HG03097 (cell line): ENCODE data around the gene FAM120B.
A peak's percentile ranks its signal among the peaks of the same experiment; 100 is the strongest.
"Not testable (repeated sequence)": the region's sequence is repeated elsewhere in the genome, so short reads cannot be mapped to it uniquely, and the experiment has no call there.

Experiments
- ATAC-seq: cut with Tn5 transposase; IDR thresholded peaks from one replicate; pipeline ENCODE4 v1.9.1; 2021; ENCODE audit not compliant: unreplicated experiment, low FRiP score

Gene FAM120B, protein sequence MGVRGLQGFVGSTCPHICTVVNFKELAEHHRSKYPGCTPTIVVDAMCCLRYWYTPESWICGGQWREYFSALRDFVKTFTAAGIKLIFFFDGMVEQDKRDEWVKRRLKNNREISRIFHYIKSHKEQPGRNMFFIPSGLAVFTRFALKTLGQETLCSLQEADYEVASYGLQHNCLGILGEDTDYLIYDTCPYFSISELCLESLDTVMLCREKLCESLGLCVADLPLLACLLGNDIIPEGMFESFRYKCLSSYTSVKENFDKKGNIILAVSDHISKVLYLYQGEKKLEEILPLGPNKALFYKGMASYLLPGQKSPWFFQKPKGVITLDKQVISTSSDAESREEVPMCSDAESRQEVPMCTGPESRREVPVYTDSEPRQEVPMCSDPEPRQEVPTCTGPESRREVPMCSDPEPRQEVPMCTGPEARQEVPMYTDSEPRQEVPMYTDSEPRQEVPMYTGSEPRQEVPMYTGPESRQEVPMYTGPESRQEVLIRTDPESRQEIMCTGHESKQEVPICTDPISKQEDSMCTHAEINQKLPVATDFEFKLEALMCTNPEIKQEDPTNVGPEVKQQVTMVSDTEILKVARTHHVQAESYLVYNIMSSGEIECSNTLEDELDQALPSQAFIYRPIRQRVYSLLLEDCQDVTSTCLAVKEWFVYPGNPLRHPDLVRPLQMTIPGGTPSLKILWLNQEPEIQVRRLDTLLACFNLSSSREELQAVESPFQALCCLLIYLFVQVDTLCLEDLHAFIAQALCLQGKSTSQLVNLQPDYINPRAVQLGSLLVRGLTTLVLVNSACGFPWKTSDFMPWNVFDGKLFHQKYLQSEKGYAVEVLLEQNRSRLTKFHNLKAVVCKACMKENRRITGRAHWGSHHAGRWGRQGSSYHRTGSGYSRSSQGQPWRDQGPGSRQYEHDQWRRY

DNA sequence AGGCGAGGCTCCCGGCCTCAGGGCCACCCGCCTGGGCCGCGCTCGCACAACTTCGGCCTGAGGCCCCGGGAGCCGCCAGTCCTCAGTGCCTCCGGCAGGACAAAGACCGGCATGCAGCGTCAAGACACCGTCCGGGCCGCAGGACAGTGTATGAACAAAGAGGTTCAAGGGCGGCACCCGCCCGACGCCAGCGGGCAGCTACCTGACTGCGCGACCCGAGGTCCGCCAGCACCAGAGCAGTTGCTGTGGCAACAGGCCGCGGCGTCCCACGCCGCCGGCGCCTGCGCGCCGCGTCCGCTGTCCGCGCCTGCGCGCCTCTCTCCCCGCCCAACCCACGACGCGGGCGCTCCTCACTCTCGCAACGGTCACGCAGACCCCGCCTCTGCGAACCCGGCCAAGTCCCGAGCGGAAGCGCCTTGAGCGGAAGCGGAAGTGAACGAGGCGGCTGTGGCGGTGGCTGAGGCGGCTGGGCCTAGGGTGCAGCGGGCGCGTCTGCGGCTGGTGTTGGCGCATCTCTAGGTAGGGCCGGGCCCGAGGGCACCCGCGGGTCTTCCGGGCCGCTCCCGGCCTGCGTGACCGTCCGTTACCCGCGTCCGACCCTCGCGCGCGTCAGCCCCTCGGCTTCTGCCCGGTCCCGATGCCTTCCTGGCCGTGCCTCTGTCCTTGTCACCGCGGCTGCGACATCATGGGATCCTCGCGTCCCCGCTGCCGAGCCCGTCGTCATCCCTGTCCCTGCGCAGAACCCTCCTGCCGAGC, at the start of gene FAM120B:
TSS of gene FAM120B (plus strand) at position 435 of the 756 bp plus-strand sequence. CDS start 10,633 bp downstream, outside the sequence.
- ATAC-seq, result peak; percentile 95

DNA sequence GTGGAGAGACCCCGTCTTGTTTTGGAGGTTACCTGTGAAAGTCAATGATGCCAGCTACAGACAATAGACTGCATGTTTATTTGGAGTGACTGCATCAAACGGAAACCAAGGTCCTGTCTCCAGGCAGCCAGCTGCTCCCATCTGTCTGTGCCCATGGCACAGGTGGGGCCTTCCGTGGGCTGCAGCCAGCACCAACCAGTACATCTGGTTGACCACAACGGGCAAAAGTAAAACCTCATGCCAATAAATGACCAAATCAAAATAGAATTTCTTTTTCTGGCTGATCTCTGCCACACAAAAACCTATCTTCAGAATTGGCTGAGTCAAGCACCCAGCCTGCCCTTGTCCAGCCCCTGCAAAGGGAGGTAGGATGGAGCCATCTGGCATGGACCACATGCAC, 49.2 kb upstream of the FAM120B start:
- no peak for ATAC-seq

DNA sequence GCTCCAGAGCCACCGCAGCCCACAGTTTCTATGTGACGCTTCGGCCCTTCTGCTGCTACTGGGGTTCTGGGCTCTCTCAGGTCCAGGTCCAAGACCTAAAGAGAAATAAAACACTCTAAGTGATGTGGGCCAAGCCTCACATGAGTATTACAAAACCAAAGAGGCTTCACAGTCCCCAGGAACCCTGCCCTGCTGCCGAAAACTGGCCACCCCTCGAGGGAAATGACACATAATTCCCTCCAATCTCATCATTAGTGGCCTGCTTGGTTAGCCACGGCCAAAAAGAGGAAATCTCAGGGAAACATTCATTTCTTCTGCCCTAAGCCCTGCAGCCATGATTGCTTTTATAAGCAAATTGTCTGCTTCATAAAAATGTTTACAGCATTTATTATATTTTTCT, 48.2 kb upstream of the FAM120B start:
- no peak for ATAC-seq

DNA sequence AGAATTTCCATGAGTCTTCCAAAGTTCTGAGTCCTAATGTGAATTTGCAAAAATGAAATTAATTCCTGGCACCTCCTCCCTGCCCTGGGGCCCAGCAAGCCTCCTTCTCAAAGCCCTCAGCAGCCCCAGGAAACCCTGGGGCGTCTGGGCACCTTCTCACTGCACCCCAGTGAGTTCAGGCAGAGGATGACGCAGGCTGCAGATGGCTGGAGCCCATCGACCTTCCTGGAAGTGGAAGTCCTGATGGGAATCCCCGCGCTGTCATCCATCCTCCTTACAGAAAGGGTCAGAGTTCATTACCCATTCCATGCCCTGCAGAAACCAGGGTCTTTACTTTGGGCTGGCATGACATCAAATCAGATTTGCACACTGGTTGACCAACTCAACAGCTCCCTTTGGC, 47.3 kb upstream of the FAM120B start:
- ATAC-seq, result no peak

DNA sequence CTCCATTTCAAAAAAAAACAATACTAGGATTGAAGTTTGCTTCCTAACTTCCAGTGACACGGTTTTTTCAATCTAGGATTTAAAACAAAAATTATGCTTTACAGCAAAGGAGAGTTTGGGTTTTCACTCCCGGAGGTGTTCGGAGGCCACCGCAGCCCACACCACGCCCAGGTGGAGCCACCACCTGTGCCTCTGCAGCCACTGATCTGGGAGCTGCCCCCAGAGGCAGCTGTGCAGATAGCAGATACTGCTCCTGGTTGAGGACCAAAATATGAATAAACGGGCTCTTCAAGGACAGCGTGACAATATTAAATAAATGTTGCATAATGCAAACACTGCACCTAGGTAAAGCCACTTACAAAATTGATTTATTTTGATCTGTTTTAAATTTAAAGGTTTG, 45.9 kb upstream of the FAM120B start:
- ATAC-seq, result no peak

DNA sequence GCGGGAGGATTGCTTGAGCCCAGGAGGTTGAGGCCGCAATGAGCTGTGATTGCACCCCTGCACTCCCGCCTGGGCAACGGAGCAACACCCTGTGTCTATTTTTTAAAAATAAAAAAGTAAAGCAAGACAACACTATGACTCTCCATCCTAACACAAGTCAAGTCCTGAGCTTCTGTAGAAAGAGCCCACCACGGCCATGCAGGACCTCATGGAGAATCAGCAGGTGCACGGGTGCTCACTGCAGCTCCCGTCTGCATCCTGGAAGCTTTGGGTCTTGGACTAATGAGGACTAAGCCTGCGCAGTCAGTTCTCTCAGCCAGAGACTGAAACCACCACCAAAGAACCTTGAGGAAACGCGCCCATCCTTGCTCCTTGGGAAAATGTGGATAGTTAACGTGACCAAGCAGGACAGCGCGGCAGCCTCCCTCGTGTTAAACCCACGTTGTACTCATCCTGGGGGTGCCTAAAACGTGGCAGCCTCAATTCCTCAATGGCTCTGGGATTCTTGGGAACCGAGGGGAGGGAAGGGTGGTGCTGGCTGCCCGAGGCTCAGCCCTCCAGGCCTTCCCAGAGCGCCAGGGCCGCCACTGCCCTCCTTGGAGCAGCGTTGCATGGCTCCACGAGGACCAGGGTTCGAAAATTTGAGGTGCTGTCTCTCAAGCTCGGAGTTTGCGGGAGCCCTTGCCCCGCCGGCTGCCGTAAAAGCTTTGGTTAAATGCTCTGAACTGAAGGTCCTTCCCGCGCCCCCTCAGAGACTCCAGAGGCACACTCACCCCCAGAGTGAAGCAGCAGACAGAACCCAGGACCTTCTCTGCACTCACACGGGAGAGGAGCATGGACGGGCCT, 44.7 kb upstream of the FAM120B start:
- no peak for ATAC-seq

DNA sequence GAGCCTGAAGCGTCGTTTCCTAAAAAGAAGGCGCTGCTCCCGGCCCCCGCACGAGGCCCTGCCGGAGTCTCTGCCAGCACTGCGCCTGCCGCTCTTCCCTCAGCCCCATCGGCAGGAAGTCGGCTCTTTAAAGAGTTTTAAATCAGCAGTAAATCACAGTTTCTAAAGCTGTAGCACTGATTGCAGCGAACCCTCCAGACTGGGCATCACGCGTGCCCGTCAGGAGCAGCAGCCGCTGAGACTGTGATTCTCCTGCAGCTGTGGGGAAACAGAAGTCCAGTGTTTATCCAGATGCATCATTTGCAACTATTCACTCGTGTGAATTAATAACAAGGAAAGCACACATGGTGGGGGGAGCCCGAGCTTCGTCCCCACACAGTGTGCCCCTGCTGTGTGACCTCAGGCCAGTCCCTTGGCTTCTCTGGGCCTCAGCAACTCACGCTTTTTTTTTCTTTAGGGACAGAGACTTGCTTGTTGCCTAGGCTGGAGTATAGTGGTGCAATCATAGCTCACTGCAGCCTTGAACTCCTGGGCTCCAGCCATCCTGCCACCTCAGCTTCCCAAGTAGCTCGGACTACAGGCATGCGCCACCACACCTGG, 44.0 kb upstream of the FAM120B start:
- ATAC-seq, result no peak

DNA sequence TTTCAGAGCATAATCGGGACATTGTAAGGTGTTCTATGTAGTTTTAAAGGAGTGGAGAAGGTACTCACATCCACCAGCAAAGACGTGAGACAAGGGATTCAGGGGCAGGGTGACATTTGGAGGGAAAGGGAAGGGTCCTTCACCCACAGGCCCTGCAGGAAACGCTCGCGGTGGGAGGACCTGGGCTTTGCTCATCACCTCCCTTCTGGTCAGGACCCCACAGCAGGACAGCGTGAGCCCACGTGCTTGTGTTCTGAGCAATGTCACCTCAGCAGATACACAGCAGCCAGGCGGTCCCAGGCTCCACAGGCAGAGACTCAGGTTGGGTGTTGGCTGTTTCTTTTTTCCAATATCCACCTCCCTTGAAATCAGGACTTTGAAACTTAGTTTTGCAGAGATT, 43.1 kb upstream of the FAM120B start:
- no peak for ATAC-seq

DNA sequence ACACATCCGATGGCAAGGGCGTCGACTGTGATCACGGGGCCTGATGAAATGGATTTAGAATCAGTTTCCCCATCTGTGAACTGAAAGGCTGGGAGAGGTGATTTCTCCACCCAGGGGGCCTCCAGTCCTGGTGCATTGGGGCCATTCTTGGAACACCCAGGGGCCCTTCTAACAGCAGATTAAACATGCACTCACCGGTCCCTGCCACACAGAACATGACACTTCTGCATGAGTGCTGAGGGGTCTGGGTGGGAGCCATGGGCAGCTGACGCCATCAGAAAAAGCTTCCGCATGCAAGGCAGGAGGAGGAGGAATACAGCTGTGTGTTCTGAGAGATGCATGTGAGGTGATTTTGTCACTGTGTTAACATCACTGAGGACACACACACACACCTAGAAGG, 42.5 kb upstream of the FAM120B start:
- no peak for ATAC-seq

DNA sequence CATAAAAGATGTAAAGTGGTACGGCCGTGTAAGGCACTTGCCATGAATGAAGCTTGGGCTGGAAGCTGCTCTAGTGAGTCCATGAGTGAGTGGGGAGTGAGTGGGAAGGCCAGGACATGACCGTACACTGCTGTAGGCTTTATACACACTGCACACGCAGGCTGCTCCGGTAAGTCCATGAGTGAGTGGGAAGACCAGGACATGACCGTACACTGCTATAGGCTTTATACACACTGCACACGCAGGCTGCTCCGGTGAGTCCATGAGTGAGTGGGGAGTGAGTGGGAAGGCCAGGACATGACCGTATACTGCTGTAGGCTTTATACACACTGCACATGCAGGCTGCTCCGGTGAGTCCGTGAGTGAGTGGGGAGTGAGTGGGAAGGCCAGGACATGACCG, 41.9 kb upstream of the FAM120B start:
- ATAC-seq, result not testable (repeated sequence)

DNA sequence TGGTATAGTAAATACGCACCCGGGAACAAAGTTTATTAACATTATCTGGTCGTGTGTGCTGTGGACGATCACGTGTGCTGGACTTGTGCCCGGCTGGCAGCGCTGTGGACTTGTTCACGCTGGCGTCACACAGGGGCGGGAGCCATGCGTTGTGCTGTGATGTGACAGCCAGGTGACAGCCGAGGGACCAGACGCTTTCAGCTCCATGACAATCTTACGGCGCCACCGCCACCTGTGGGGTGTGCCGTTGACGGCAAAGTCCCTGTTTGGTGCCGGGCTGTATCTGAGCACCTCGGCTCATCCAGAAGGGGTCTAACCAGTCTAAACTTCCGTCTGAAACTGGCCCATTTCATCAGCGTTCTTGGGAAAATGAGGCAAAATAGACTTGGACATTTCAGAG, 40.9 kb upstream of the FAM120B start:
- ATAC-seq, result no peak

DNA sequence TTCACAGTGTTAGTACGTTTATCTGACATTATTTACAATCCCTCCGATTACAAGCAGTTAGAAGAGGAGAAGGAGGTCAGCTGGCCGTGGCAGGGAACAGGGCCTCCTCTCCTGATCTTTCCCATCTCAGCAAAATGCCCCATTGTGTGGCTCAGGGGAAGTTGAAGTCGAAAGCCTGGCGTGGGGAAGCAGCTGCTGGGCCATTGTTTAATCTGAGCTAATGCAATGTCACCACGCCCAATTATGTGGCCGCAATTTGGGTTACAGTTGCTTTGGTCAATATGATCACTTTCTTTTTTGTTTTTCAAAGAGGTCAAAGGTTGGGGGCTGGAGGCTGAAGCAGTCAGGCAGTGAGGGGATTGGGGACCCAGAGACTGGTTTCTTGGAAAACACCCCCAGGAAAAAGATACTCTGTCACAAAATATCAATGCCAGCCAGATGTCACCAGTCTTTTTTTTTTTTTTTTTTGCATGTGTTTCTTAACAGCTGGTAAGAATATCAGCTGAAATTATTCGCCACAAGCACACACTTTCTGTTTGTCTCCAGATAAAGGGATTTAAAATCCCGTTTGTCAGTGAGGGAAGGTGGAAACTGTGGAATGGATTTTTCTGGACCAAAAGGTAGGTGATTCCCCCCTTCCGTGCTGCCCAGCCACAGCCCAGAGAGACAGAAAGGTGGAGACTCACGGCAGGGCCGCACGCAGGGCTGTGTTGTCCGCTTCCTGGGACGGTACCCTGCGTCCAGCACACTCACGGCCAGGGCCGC, 40.3 kb upstream of the FAM120B start:
- no peak for ATAC-seq

DNA sequence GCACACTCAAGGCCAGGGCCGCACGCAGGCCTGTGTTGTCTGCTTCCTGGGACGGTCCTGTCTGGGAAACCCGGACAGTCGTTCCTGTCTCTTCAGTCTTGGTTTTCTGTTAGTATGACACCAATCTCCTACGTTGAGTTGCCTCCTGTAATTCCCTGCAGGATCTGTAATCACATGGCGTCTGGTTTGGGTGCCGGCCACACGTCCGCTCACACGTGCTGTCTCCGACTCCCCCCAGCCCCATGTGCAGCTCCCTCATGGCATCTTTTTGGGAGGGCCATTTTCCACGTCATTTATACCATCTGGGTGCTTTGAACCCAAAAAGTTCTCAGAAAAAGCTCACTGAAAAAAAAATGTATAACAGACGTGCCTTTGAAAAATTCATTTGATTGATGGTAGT, 38.9 kb upstream of the FAM120B start:
- no peak for ATAC-seq

DNA sequence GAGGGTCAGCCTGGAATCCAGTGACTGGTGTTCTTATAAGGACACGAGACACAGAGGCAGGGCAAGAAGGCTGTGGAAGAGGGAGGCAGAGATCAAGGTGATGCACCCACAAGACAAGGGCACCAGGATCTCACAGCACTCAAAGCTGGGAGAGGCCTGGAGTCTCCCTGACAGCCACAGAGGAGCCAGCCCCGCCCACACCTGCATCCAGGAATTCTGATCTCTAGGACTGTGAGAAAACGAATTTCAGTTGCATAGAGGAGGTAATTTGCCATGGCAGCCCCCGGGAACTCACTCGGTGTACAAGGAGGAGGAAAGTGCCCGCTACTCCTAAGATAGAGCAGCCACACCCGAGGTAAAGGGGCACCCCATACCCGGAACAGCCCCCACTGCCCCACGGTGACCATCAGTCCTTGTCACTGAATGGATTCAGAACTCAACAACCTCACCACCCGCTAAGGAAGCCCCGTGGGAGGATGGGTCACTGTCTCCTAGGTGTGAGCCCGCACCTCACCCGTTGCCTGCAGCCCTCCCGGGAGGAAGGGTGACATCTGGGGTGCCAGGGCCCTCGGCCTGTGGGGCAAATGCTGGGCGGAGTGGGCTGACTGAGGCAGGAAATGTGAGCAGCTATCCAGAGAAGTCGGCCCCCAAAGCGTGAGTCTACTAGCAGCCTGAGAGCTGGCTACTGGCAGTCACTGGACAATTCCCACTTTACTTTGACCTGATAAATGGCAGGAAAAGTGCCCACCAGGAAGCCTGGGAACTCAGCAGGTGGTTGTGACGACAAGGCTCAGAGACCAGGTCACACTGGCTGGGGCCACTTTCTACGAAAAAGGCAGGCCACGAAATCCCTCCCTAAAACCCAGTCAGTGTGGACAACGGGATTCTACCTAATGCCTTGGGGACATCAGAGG, 38.1 kb upstream of the FAM120B start:
- ATAC-seq, result no peak

DNA sequence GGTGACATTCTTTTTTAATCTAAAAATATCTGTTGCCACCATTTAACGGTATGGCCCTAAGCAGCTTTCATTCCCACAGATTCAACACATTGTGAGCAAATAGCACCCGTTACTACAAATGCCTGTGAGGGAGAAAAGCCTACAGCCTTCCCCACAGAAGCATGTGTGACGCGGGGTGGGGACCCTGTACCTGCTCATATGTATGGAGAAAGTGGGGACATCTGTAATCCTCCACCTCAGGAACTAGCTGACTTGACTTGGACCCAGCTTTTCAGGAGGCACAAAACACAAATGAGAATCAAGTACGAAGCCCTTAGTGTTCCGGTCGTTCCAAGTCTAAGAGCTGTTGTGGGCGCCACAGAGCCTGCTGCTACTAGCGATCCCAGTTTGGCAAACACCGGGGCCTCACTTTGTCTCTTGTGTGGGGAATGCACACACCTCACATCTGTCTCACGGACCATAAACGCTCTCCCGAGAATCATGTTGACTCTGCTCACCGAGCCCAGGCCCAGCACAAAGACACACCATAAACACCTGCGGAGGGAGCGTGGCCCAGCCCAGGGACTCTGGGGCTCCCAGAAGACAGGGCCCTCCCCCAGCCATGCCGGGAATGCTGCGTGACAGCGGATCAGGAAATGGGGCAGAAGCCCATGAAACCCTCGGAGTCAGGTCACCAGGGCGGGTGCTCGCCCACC, 37.3 kb upstream of the FAM120B start:
- no peak for ATAC-seq

DNA sequence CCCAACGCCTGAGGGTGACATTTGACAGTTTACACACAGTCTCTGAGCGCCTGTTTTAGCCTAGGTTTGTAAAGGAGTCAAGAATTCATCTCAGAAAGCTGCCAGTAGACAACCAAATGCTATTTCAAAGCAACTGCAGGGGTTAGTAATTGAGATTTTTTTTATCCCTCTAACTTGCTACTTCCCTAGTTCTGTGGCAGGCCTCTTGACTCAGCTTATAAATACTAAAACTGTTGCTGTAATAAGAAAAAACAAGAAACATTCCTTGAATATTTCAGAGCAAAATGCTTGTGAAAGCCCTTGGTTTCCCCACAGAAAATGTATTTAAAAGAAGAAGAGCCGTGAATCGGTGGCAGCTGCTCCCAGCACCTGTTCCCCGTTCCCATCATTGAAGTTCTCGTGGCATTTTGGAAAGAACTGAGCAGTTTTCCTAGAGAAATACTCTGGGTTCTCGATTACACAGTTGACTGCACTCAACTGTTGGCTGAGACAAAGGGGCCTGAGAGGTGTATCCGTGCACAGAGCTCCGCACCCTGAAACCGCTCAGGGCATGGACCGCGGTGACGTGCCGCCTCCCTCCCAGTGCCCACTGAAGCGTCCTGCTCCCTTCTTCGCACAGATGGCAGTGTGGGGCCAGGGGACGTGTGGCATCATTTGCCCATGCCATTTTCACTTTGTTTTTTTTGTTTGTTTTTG, 36.6 kb upstream of the FAM120B start:
- no peak for ATAC-seq
